Right lobe of liver (tissue), 6 donors: ENCODE measurements around the gene FAM78A. TPM values are rescaled to one million over a fixed set of nuclear protein-coding genes. Genes with fewer than 3 reads are reported as not detected.

Source experiments
- ATAC-seq, 4 donors: fragments of 200-7000 bp; cut with Tn5 transposase; one replicate each; pipeline ENCODE4 v1.9.1; 2020; ENCODE audit warnings: mild to moderate bottlenecking in 4 of 4, moderate library complexity in 4 of 4
- DNase-seq, 3 donors: peaks; one replicate each; pipeline ENCODE4 v3.0.0-alpha.2; 2020
- H3K27ac ChIP-seq, 3 donors: fragments of 200-600 bp; one replicate each; pipeline ENCODE4 v1.8.0; 2022
- H3K27me3 ChIP-seq, 2 donors: fragments of 200-600 bp; one replicate each; pipeline ENCODE4 v1.8.0; 2022
- H3K36me3 ChIP-seq, 4 donors: fragments of 200-600 bp; sonication (generic) in 1 of 4; one replicate each; pipeline versions ENCODE4 v1.5.1 to v1.8.0; 2017 to 2022; ENCODE audit warnings: control low read depth in 1 of 4
- H3K4me1 ChIP-seq, 4 donors: fragments of 200-600 bp; sonication (generic) in 1 of 4; one replicate each; pipeline versions ENCODE4 v1.5.1 to v1.8.0; 2017 to 2022; ENCODE audit warnings: control low read depth in 1 of 4
- H3K4me3 ChIP-seq, 3 donors: fragments of 200-600 bp; one replicate each; pipeline ENCODE4 v1.8.0; 2022
- H3K9me3 ChIP-seq, 4 donors: fragments of 200-600 bp; sonication (generic) in 1 of 4; one replicate each; pipeline versions ENCODE4 v1.5.1 to v1.8.0; 2017 to 2022; ENCODE audit warnings: control low read depth in 1 of 4
- CTCF ChIP-seq, 4 donors: fragments of 200-600 bp in 3 of 4; fragments of 450-650 bp in 1 of 4; IDR thresholded peaks; one replicate each; pipeline versions ENCODE4 v1.5.1 to v1.8.0; 2016 to 2022; ENCODE audit warnings: antibody characterized with exemption in 4 of 4, mild to moderate bottlenecking in 2 of 4
- POLR2A ChIP-seq: fragments of 450-650 bp; IDR thresholded peaks from one replicate; pipeline ENCODE4 v1.6.1; 2017; ENCODE audit warnings: antibody characterized with exemption, mild to moderate bottlenecking
- WGBS: methylation state at CpG from one replicate; pipeline ENCODE4 v1.1.6; 2018; ENCODE audit warnings: low coverage, low lambda C conversion rate; ENCODE audit not compliant: insufficient coverage; ENCODE audit errors: missing lambda C conversion rate; 5-methylcytosine and 5-hydroxymethylcytosine counted together
- intact Hi-C, 2 donors: fragments of 100-400 bp; cut with DNase I; formaldehyde crosslinking; loops; one replicate each; pipeline versions ENCODE4 v1.11.2 to v1.14.1; 2022
- total RNA-seq, 6 experiments: library from RNA; depleted of rRNA in 2 of 6; stranded (reverse); fragments of >200 nt in 2 of 6; fragmentation: NEBNext Ultra II Directional in 3 of 6; extraction: Animal tissue kit (Norgen Biotek cat#: 25700) in 3 of 6; gene quantifications; one replicate each; pipeline versions ENCODE4 v1.1.0 to v1.2.4, GENCODE V29; 2016 to 2023
- donor health status: DM: no; HTN: yes; CAD: no.
- donor health status: DM: no; HTN: no; CAD: no.
- donor health status: DM: no; HTN: no; CAD: no.
- donor health status: DM: no; HTN: yes; CAD: no.
- donor health status: DM: no; HTN: yes; CAD: no.

FAM78A gene
- total RNA-seq, 6 experiments from 2014 or later: 0.92 to 2.4 (median 1.6) TPM

DNA sequence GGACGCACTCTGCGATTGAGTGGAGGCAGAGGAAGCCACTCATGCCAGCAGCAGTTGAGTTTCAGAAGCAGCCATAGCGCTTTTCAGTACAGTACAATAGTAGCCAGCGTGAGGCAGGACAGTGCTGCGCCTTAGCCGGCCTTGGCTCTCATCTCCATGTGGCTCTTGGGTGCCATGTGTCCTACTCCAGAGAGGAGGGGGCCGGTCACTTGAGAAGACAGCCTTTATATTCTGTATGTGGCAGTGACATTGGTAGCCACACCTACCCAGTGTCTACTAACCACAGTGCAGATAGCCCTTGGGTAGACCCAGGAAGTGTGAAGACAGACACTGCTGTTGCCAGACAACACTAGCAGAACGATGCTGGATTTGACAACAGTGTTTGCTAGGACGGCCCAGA lies 42.3 kb downstream of the FAM78A start:
- no CpG with 5 or more reads among the region's 9 CpGs for WGBS
- H3K36me3 ChIP-seq: peaks cover 0 to 45% (median 19%) of the 10 kb centered on the region in 4 donors

DNA sequence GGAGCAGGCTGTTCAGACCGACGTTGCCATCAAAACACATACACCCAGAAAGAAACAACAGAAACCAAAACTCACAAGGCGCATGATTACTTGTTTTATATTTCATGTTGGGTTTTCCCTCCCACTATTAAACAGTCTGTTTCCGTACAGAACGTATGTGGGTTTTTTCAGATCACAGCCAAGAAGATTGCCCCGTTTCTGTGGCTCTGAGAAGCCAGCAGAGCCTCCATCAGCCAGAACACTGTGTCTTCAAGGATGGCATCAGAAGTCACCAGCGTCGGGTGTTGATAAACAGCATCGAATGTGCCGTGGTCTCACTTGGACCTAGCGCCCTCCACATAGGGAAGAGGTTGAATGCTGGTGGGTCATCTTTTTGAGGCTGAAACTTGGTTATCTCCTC lies 42.8 kb downstream of the FAM78A start:
- H3K4me3 ChIP-seq: no peak overlapping the region
- intact Hi-C loops: no loop called here
- no peaks in the 10 kb centered on the region for H3K4me1 ChIP-seq
- H3K9me3 ChIP-seq: no peaks in the 10 kb centered on the region
- ATAC-seq: no peak
- 85% methylated on average over 7 of the region's 11 CpGs for WGBS
- H3K36me3 ChIP-seq: peaks cover 0 to 48% (median 19%) of the 10 kb centered on the region in 4 donors
- DNase-seq: no peak
- no peaks in the 10 kb centered on the region for H3K27me3 ChIP-seq
- H3K27ac ChIP-seq: no peak overlapping the region
- no peak for TF ChIP-seq CTCF (IDR thresholded peaks at IDR 0.05)
- TF ChIP-seq POLR2A: no peak

More for the DNA sequence above, 42.3 kb downstream of the FAM78A start:
- no peaks in the 10 kb centered on the region for H3K9me3 ChIP-seq
- H3K27ac ChIP-seq: no peak overlapping the region
- no peaks in the 10 kb centered on the region for H3K27me3 ChIP-seq
- H3K4me1 ChIP-seq: no peaks in the 10 kb centered on the region
- H3K4me3 ChIP-seq: no peak overlapping the region
- no peak for TF ChIP-seq CTCF (IDR thresholded peaks at IDR 0.05)
- no peak for TF ChIP-seq POLR2A
- ATAC-seq: peak in 2 of 4 donors; percentile 5 to 16
- intact Hi-C loops: no loop called here
- no peak for DNase-seq

GRCh38 chr9:131228988-131229387 lies 47.3 kb downstream of the FAM78A start:
- Histone ChIP-seq H3K27me3 (no peaks in the 10 kb centered on the region), H3K4me3 (peak overlapping the region in 1 of 3 donors; percentile 30), H3K27ac (no peak overlapping the region), H3K4me1 (peaks cover 0 to 11% (median 3%) of the 10 kb centered on the region in 4 donors), H3K9me3 (no peaks in the 10 kb centered on the region), H3K36me3 (peaks cover 0 to 47% (median 14%) of the 10 kb centered on the region in 4 donors)
- TF ChIP-seq CTCF (IDR thresholded peaks at IDR 0.05): no peak
- no peak for TF ChIP-seq POLR2A
- WGBS: 73% methylated on average over 5 of the region's 8 CpGs
- ATAC-seq (no peak), DNase-seq (peak in 1 of 3 donors; percentile 23)
- intact Hi-C loops: no loop called here

- TF ChIP-seq CTCF (IDR thresholded peaks at IDR 0.05) (no peak), POLR2A (no peak)
- peak in 3 of 4 donors; percentile 10 to 25 (median 16) for ATAC-seq
- no peaks in the 10 kb centered on the region for H3K9me3 ChIP-seq
- peaks cover 0 to 37% (median 10%) of the 10 kb centered on the region in 4 donors for H3K36me3 ChIP-seq
- H3K4me1 ChIP-seq: peaks cover 0 to 11% (median 3%) of the 10 kb centered on the region in 4 donors
- intact Hi-C loops: no loop called here
- 52% methylated on average over 5 of the region's 9 CpGs for WGBS
- peak overlapping the region; percentile 5 to 30 (median 17) for H3K4me3 ChIP-seq
- no peak overlapping the region for H3K27ac ChIP-seq
- H3K27me3 ChIP-seq: no peaks in the 10 kb centered on the region
- peak in 1 of 3 donors; percentile 51 for DNase-seq
Measured at GRCh38 chr9:131227959-131228460, 48.3 kb downstream of the FAM78A start.
